K562 (cell line): Measurements from ENCODE around the gene ACAP2. TPM values are rescaled to one million over a fixed set of nuclear protein-coding genes. Genes with fewer than 3 reads are reported as not detected.

ENCODE experiments used
- ATAC-seq: fragments of 200-7000 bp; cut with Tn5 transposase; 3 replicates; pipeline ENCODE4 v1.9.1; 2020; ENCODE audit warnings: moderate library complexity
- BruUV-seq: library from RNA; stranded (reverse); fragments of 400-500 nt; replicated peaks from 2 replicates; lab custom pipeline; 2021; lab: Mats Ljungman, UMichigan
- CTCF ChIA-PET: fragments of 300-600 bp; formaldehyde crosslinking; extraction: SDS; loops from one replicate; lab custom pipeline; 2021; ENCODE audit warnings: low intra/inter-chr PET ratio; lab: Yijun Ruan, JAX
- POLR2A ChIA-PET: fragments of 300-600, 350-650 bp; sonication (Branson Sonifier 250); formaldehyde crosslinking; extraction: SDS; loops from one replicate; lab custom pipeline; 2021; ENCODE audit warnings: antibody characterized with exemption, inconsistent platforms; lab: Yijun Ruan, JAX
- DNase-seq, 4 experiments: peaks; one replicate each; pipeline versions ENCODE4 v3.0.0 to v3.0.0-alpha.2; 2011 to 2018; ENCODE audit warnings: low spot score in 3 of 4, mixed read lengths in 3 of 4; ENCODE audit errors: extremely low read depth in 1 of 4
- FAIRE-seq: peaks from 2 replicates; lab custom pipeline; 2011; peaks lifted over from hg19 to GRCh38; lab: Jason Lieb, UNC
- H2AFZ ChIP-seq: 2 replicates; pipeline ENCODE4 v1.6.0; 2011; ENCODE audit warnings: low read depth, low read length, control low read depth, inconsistent platforms
- H3K27ac ChIP-seq: fragments of 200-600 bp; 3 replicates; pipeline ENCODE4 v1.8.0; 2011; ENCODE audit warnings: low read depth, mild to moderate bottlenecking, control low read depth, inconsistent platforms, low read length, moderate library complexity, mixed read lengths; ENCODE audit errors: extremely low read depth
- H3K27me3 ChIP-seq, 2 experiments: fragments of 300-600 bp in 1 of 2; 2 replicates in 1 of 2; 3 replicates in 1 of 2; pipeline versions ENCODE4 v1.6.0 to v1.8.0; 2011; ENCODE audit warnings: inconsistent platforms in 2 of 2, low read length in 2 of 2, mild to moderate bottlenecking in 1 of 2, mixed read lengths in 1 of 2, moderate library complexity in 1 of 2; ENCODE audit not compliant: control insufficient read depth in 2 of 2, insufficient read depth in 2 of 2
- H3K36me3 ChIP-seq: fragments of 300-600 bp; 3 replicates; pipeline ENCODE4 v1.8.0; 2011; ENCODE audit warnings: mild to moderate bottlenecking, low read length, inconsistent platforms; ENCODE audit not compliant: control insufficient read depth, insufficient read depth
- H3K4me1 ChIP-seq, 2 experiments: fragments of 200-600 bp in 1 of 2; replicated peaks in 1 of 2; 2 replicates in 1 of 2; 3 replicates in 1 of 2; pipeline versions ENCODE4 v1.5.1 to v1.8.0; 2011; ENCODE audit warnings: inconsistent platforms in 2 of 2, low read length in 2 of 2, mild to moderate bottlenecking in 1 of 2, mixed read lengths in 1 of 2, moderate library complexity in 1 of 2; ENCODE audit not compliant: control insufficient read depth in 2 of 2, insufficient read depth in 2 of 2
- H3K4me2 ChIP-seq: 2 replicates; pipeline ENCODE4 v1.6.1; 2011; ENCODE audit warnings: low read length, control low read depth, inconsistent platforms, mixed read lengths; ENCODE audit not compliant: insufficient read depth
- H3K4me3 ChIP-seq: fragments of 200-600 bp; sonication (generic), shearing (Covaris generic); 2 replicates; pipeline ENCODE4 v1.5.1; 2016; ENCODE audit warnings: control low read depth, inconsistent platforms
- H3K79me2 ChIP-seq: fragments of 200-600 bp; 3 replicates; pipeline ENCODE4 v1.8.0; 2011; ENCODE audit warnings: low read length, inconsistent platforms; ENCODE audit not compliant: control insufficient read depth, insufficient read depth
- H3K9ac ChIP-seq, 2 experiments: 2 replicates each; pipeline versions ENCODE4 v1.6.0 to v1.6.1; 2011; ENCODE audit warnings: low read depth in 2 of 2, low read length in 2 of 2, control low read depth in 1 of 2, inconsistent platforms in 1 of 2, mild to moderate bottlenecking in 1 of 2, mixed read lengths in 1 of 2; ENCODE audit not compliant: insufficient read depth in 1 of 2
- H3K9me1 ChIP-seq: one replicate; pipeline ENCODE4 v1.6.0; 2011; ENCODE audit warnings: inconsistent platforms, mild to moderate bottlenecking, low read length, moderate library complexity; ENCODE audit not compliant: control insufficient read depth, insufficient read depth
- H3K9me3 ChIP-seq: replicated peaks from 2 replicates; pipeline ENCODE4 v1.5.1; 2011; ENCODE audit warnings: low read depth, low read length, inconsistent platforms; ENCODE audit not compliant: control insufficient read depth, insufficient read depth
- H4K20me1 ChIP-seq: replicated peaks from 2 replicates; pipeline ENCODE4 v1.6.1; 2011; ENCODE audit warnings: low read length, inconsistent platforms, mixed read lengths; ENCODE audit not compliant: control insufficient read depth, insufficient read depth
- EGR1 ChIP-seq: fragments of 450-650 bp; conservative IDR thresholded peaks from 2 replicates; pipeline ENCODE4 v1.6.1; 2017; ENCODE audit warnings: mild to moderate bottlenecking
- ELF1 ChIP-seq: fragments of 200-800 bp; sonication (Bioruptor generic); IDR thresholded peaks from 2 replicates; pipeline ENCODE4 v1.6.1; 2016; ENCODE audit warnings: missing genetic modification characterization, missing compliant biosample characterization
- EP400 ChIP-seq: fragments of 450-650 bp; IDR thresholded peaks from 2 replicates; pipeline ENCODE4 v1.6.1; 2017; ENCODE audit warnings: antibody characterized with exemption, mild to moderate bottlenecking, moderate library complexity
- L3MBTL2 ChIP-seq: fragments of 450-650 bp; IDR thresholded peaks from 2 replicates; pipeline ENCODE4 v1.6.1; 2016; ENCODE audit warnings: mild to moderate bottlenecking, moderate library complexity
- TSC22D4 ChIP-seq: fragments of 450-650 bp; IDR thresholded peaks from 2 replicates; pipeline ENCODE4 v1.6.1; 2016; ENCODE audit warnings: missing genetic modification characterization, missing biosample characterization, control low read depth
- ZNF140 ChIP-seq: fragments of 250-450 bp; sonication (Bioruptor Pico); IDR thresholded peaks from 2 replicates; pipeline ENCODE4 v1.8.0; 2021; ENCODE audit warnings: moderate library complexity, mild to moderate bottlenecking, inconsistent platforms
- ZNF197 ChIP-seq: fragments of 200-800 bp; sonication (Bioruptor generic); IDR thresholded peaks from 2 replicates; pipeline ENCODE4 v1.6.1; 2016; ENCODE audit warnings: low read depth, missing genetic modification characterization, missing compliant biosample characterization
- ZNF384 ChIP-seq: IDR thresholded peaks from 2 replicates; pipeline ENCODE4 v1.6.1; 2012; ENCODE audit warnings: low read depth, low read length, improper control_type of control experiment
- ZNF398 ChIP-seq: fragments of 250-450 bp; sonication (Bioruptor Pico); IDR thresholded peaks from 2 replicates; pipeline ENCODE4 v1.8.0; 2021; ENCODE audit warnings: moderate library complexity, mild to moderate bottlenecking, inconsistent platforms
- WGBS: fragments of 100-300 bp; shearing (Covaris generic); methylation state at CpG from one replicate; pipeline ENCODE4 v1.1.6; 2016; ENCODE audit warnings: low coverage, mixed read lengths; ENCODE audit not compliant: insufficient coverage; ENCODE audit errors: missing lambda C conversion rate; 5-methylcytosine and 5-hydroxymethylcytosine counted together
- in situ Hi-C: fragments of 300-500 bp; cut with MboI; formaldehyde crosslinking; loops from 4 replicates; pipeline ENCODE4 v1.15.0; 2018; ENCODE audit warnings: inconsistent platforms, mixed read lengths
- intact Hi-C: fragments of 100-400 bp; cut with micrococcal nuclease; formaldehyde crosslinking; loops from 2 replicates; pipeline ENCODE4 v1.14.2; 2022
- polyA plus RNA-seq, 8 experiments: library from polyadenylated mRNA; depleted of rRNA in 4 of 8; stranded (reverse) in 5 of 8; unstranded in 3 of 8; fragments of >200 nt; fragmentation: Nextera tagmentation in 2 of 8; fragmentation: Illumina TruSeq in 1 of 8; extraction: Ambion mirVana in 2 of 8; extraction: Trizol in 1 of 8; gene quantifications; 2 replicates each; pipeline versions ENCODE4 v1.2.1 to v1.2.3, GENCODE V29; 2011 to 2014; ENCODE audit warnings: inconsistent platforms in 1 of 8, missing spikeins in 1 of 8
- total RNA-seq, 7 experiments: library from RNA; depleted of rRNA in 6 of 7; stranded (reverse); fragments of >200 nt in 6 of 7; fragmentation: Illumina TruSeq in 2 of 7; extraction: Trizol in 2 of 7; gene quantifications; 2 replicates each; pipeline versions ENCODE4 v1.2.1 to v1.2.3, GENCODE V29; 2011 to 2021; ENCODE audit warnings: low replicate concordance in 1 of 7
- TF ChIP-seq, protein P1 (sequence below): fragments of 450-650 bp; IDR thresholded peaks from 2 replicates; pipeline ENCODE4 v1.6.1; 2017; ENCODE audit warnings: antibody characterized with exemption, mild to moderate bottlenecking
- TF ChIP-seq, protein P2 (sequence below): fragments of 200-800 bp; sonication (Bioruptor generic); IDR thresholded peaks from 2 replicates; pipeline ENCODE4 v1.6.1; 2017; ENCODE audit warnings: missing genetic modification characterization, missing compliant biosample characterization
- TF ChIP-seq, protein P3 (sequence below): fragments of 250-450 bp; sonication (Bioruptor Pico); IDR thresholded peaks from 2 replicates; pipeline ENCODE4 v1.8.0; 2022; ENCODE audit warnings: moderate library complexity, mild to moderate bottlenecking, inconsistent platforms
- TF ChIP-seq, protein P4 (sequence below), 2 experiments: IDR thresholded peaks; 2 replicates each; pipeline ENCODE4 v1.6.1; 2011; ENCODE audit warnings: borderline replicate concordance in 1 of 2, control low read depth in 1 of 2, low read depth in 1 of 2, low read length in 1 of 2, mild to moderate bottlenecking in 1 of 2, mixed read lengths in 1 of 2, moderate library complexity in 1 of 2; ENCODE audit not compliant: insufficient read depth in 1 of 2, insufficient read length in 1 of 2, poor library complexity in 1 of 2, severe bottlenecking in 1 of 2; ENCODE audit errors: extremely low read depth in 1 of 2

Gene ACAP2
- total and polyA plus RNA-seq, 9 of the 15 experiments (the other 6 are each of a cell fraction or from before 2014, with no cell fraction given): 10.6 to 52.7 (median 34.4) TPM

- ATAC-seq: peak; percentile 74
- no peak overlapping the region for H3K4me3 ChIP-seq
- H3K4me2 ChIP-seq: peak overlapping the region; percentile 52
- in situ Hi-C loops (no loop called here), intact Hi-C loops (loop anchor here (5.0 kb wide), 1 partner anchor 186 kb away; the partner anchor contains the start of gene XXYLT1)
- no peaks in the 10 kb centered on the region for H3K9me1 ChIP-seq
- H3K27ac ChIP-seq: peak overlapping the region; percentile 71
- peak; percentile 63 for FAIRE-seq
- H3K79me2 ChIP-seq: no peaks in the 10 kb centered on the region
- peak in 2 of 4 experiments; percentile 31 to 55 for DNase-seq
- H3K9ac ChIP-seq: peak overlapping the region in 1 of 2 experiments; percentile 44; a peak in 2 of 4 replicates
- peak overlapping the region; percentile 92 for H2AFZ ChIP-seq
- H3K36me3 ChIP-seq: no peaks in the 10 kb centered on the region
- H3K9me3 ChIP-seq: no peaks in the 10 kb centered on the region
- peaks cover 9 to 28% of the 10 kb centered on the region in 2 experiments; a peak in 4 of 5 replicates for H3K4me1 ChIP-seq
- WGBS: 0% methylated on average over 2 of the region's 2 CpGs
- BruUV-seq: no TSS peak
- CTCF ChIA-PET: no interaction called here
- no peaks in the 10 kb centered on the region for H3K27me3 ChIP-seq
- POLR2A ChIA-PET: no interaction called here
- no peaks in the 10 kb centered on the region for H4K20me1 ChIP-seq
- TF ChIP-seq EGR1: no peak
- TF ChIP-seq, protein P1, sequence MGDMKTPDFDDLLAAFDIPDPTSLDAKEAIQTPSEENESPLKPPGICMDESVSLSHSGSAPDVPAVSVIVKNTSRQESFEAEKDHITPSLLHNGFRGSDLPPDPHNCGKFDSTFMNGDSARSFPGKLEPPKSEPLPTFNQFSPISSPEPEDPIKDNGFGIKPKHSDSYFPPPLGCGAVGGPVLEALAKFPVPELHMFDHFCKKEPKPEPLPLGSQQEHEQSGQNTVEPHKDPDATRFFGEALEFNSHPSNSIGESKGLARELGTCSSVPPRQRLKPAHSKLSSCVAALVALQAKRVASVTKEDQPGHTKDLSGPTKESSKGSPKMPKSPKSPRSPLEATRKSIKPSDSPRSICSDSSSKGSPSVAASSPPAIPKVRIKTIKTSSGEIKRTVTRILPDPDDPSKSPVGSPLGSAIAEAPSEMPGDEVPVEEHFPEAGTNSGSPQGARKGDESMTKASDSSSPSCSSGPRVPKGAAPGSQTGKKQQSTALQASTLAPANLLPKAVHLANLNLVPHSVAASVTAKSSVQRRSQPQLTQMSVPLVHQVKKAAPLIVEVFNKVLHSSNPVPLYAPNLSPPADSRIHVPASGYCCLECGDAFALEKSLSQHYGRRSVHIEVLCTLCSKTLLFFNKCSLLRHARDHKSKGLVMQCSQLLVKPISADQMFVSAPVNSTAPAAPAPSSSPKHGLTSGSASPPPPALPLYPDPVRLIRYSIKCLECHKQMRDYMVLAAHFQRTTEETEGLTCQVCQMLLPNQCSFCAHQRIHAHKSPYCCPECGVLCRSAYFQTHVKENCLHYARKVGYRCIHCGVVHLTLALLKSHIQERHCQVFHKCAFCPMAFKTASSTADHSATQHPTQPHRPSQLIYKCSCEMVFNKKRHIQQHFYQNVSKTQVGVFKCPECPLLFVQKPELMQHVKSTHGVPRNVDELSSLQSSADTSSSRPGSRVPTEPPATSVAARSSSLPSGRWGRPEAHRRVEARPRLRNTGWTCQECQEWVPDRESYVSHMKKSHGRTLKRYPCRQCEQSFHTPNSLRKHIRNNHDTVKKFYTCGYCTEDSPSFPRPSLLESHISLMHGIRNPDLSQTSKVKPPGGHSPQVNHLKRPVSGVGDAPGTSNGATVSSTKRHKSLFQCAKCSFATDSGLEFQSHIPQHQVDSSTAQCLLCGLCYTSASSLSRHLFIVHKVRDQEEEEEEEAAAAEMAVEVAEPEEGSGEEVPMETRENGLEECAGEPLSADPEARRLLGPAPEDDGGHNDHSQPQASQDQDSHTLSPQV: peak; percentile 76
- TF ChIP-seq, protein P2, sequence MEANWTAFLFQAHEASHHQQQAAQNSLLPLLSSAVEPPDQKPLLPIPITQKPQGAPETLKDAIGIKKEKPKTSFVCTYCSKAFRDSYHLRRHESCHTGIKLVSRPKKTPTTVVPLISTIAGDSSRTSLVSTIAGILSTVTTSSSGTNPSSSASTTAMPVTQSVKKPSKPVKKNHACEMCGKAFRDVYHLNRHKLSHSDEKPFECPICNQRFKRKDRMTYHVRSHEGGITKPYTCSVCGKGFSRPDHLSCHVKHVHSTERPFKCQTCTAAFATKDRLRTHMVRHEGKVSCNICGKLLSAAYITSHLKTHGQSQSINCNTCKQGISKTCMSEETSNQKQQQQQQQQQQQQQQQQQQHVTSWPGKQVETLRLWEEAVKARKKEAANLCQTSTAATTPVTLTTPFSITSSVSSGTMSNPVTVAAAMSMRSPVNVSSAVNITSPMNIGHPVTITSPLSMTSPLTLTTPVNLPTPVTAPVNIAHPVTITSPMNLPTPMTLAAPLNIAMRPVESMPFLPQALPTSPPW (CRISPR knock-in tag): no peak
- peak; percentile 80 for TF ChIP-seq ZNF384
- 0 out of 2 replicates have a peak, but pooled peaks have one; percentile 28 for TF ChIP-seq EP400
- TF ChIP-seq TSC22D4 (tag): no peak
- TF ChIP-seq, protein P3, sequence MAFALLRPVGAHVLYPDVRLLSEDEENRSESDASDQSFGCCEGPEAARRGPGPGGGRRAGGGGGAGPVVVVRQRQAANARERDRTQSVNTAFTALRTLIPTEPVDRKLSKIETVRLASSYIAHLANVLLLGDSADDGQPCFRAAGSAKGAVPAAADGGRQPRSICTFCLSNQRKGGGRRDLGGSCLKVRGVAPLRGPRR (CRISPR knock-in tag): no peak
- TF ChIP-seq L3MBTL2: peak; percentile 41
- TF ChIP-seq, protein P4, sequence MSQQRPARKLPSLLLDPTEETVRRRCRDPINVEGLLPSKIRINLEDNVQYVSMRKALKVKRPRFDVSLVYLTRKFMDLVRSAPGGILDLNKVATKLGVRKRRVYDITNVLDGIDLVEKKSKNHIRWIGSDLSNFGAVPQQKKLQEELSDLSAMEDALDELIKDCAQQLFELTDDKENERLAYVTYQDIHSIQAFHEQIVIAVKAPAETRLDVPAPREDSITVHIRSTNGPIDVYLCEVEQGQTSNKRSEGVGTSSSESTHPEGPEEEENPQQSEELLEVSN (IDR thresholded peaks at IDR 0.05; ENCODE audit: borderline replicate concordance in 1 of 2, extremely low read depth in 1 of 2, insufficient read depth in 1 of 2, insufficient read length in 1 of 2, low read depth in 1 of 2, low read length in 1 of 2, poor library complexity in 1 of 2, severe bottlenecking in 1 of 2): no peak
- TF ChIP-seq ZNF140 (CRISPR knock-in tag): no peak
- TF ChIP-seq ZNF197: no peak
- TF ChIP-seq ELF1: peak; percentile 65
- TF ChIP-seq ZNF398 (CRISPR knock-in tag): no peak
Observed at GRCh38 chr3:195458316-195458717, 15.5 kb upstream of the ACAP2 start.
